AG08396 (cell line): ENCODE measurements around the gene AKR1C8.

Source experiments
- DNase-seq: peaks from one replicate; pipeline ENCODE4 v3.0.0; 2012; ENCODE audit warnings: low spot score, mixed read lengths

AKR1C8 gene

DNA sequence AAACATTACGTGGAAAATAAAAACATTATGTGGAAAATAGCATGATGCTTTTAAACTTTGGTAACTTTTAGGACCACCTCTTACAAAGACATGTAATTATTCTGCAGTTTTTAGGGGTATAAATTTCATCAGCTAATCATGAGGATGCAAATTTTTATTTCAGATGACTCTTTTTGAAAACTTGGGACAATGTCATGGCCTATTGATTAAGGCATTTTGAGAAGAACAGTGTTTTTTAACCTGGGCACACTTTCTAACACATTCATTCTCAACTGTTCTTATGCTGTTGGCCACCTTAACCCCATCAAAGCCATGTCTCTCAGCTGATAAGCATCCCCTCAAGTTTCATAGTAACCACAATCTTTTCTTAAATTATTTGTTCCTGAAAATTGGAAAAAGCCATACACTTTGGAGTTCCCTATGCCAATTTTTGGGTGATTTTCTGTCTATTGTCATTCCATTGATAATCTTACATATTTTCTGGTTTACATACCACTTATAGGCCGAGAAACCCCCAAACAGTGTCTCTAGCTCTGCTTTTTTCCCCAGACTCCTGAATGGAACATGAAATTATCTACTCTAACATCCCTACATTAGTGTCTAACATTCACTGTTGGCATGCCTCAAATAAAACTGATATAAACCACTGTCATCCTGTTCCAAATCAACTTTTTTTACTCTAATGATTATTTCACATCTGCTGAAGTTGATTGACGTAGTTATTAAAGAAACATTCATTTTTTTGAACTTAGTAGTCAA, 76.1 kb downstream of the AKR1C8 start:
- no peak for DNase-seq

GRCh38 chr10:5107860-5108526, 77.0 kb downstream of the AKR1C8 start:
- DNase-seq: no peak

- no peak for DNase-seq
These were observed 78.4 kb downstream of the AKR1C8 start for GRCh38 chr10:5106553-5106952.

DNA sequence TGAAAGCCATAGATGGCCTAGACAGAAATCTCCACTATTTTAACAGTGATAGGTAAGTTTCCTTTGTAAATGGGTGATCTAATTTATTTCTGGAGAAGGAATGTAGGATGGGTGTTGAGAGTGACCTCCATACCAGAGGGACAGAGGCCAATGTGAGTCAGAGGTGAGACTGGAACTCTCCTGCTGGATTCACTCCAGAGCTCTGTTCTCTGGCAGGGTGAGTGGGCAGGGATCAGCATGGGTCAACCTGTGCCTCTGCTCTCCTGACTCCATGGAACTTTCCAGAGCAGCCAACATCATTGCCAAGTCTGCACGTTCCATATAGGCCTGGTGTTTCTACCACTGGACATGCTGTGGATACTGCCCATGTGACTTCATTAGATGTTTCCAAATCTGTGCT, 79.3 kb downstream of the AKR1C8 start:
- DNase-seq: no peak
